SK-N-SH (cell line): ENCODE measurements around the gene ZNF785. TPM values are rescaled to one million over a fixed set of nuclear protein-coding genes. Genes with fewer than 3 reads are reported as not detected.

Source experiments
- CTCF ChIA-PET: fragments of 300-600, 350-600 bp; formaldehyde crosslinking; extraction: SDS; loops from one replicate; lab custom pipeline; 2021; lab: Yijun Ruan, JAX
- POLR2A ChIA-PET: fragments of 350-600 bp; sonication (Branson Sonifier 250); formaldehyde crosslinking; extraction: SDS; loops from one replicate; lab custom pipeline; 2020; ENCODE audit warnings: antibody characterized with exemption, inconsistent platforms; lab: Yijun Ruan, JAX
- DNase-seq: peaks from one replicate; pipeline ENCODE4 v3.0.0; 2012
- H2AFZ ChIP-seq: fragments of 200-600 bp; sonication (generic); 2 replicates; pipeline ENCODE4 v1.8.1; 2016; ENCODE audit warnings: antibody characterized with exemption, mild to moderate bottlenecking, low read depth
- H3F3A ChIP-seq: fragments of 200-600 bp; sonication (generic); replicated peaks from 2 replicates; pipeline ENCODE3; 2016; ENCODE audit warnings: antibody characterized with exemption, mild to moderate bottlenecking; ENCODE audit not compliant: insufficient read depth
- H3K27ac ChIP-seq, 2 experiments: fragments of 200-500 bp in 1 of 2; fragments of 200-600 bp in 1 of 2; sonication (Bioruptor generic) in 1 of 2; sonication (generic), shearing (Covaris generic) in 1 of 2; 2 replicates each; pipeline versions ENCODE4 v1.5.1 to v1.6.1; 2014 to 2016; ENCODE audit warnings: low read depth in 2 of 2, inconsistent platforms in 1 of 2, low read length in 1 of 2, mild to moderate bottlenecking in 1 of 2, mixed read lengths in 1 of 2
- H3K27me3 ChIP-seq: fragments of 200-600 bp; sonication (generic), shearing (Covaris generic); 2 replicates; pipeline ENCODE4 v1.6.1; 2016; ENCODE audit warnings: mixed run types; ENCODE audit not compliant: insufficient read depth
- H3K36me3 ChIP-seq, 2 experiments: fragments of 200-500 bp in 1 of 2; fragments of 200-600 bp in 1 of 2; sonication (Bioruptor generic) in 1 of 2; sonication (generic) in 1 of 2; replicated peaks in 1 of 2; 2 replicates each; pipeline versions ENCODE3 to v1.5.1; 2014 to 2016; ENCODE audit warnings: low read length in 1 of 2, mild to moderate bottlenecking in 1 of 2; ENCODE audit not compliant: insufficient read depth in 2 of 2, control insufficient read depth in 1 of 2
- H3K4me1 ChIP-seq, 2 experiments: fragments of 200-500 bp in 1 of 2; fragments of 200-600 bp in 1 of 2; sonication (Bioruptor generic) in 1 of 2; sonication (generic), shearing (Covaris generic) in 1 of 2; 2 replicates each; pipeline versions ENCODE4 v1.5.1 to v1.6.1; 2014 to 2016; ENCODE audit warnings: low read depth in 1 of 2, low read length in 1 of 2, mixed run types in 1 of 2; ENCODE audit not compliant: insufficient read depth in 2 of 2, control insufficient read depth in 1 of 2
- H3K4me2 ChIP-seq: fragments of 200-600 bp; sonication (generic), shearing (Covaris generic); 2 replicates; pipeline ENCODE4 v1.6.1; 2017; ENCODE audit warnings: mixed run types
- H3K4me3 ChIP-seq, 2 experiments: fragments of 200-500 bp in 1 of 2; fragments of 200-600 bp in 1 of 2; sonication (Bioruptor generic) in 1 of 2; sonication (generic), shearing (Covaris generic) in 1 of 2; 2 replicates each; pipeline versions ENCODE4 v1.5.1 to v1.8.1; 2014 to 2016; ENCODE audit warnings: low read depth in 2 of 2, inconsistent platforms in 1 of 2, low read length in 1 of 2, mild to moderate bottlenecking in 1 of 2, mixed read lengths in 1 of 2, moderate library complexity in 1 of 2
- H3K79me2 ChIP-seq: fragments of 200-600 bp; sonication (generic); 2 replicates; pipeline ENCODE4 v1.8.1; 2017; ENCODE audit warnings: mild to moderate bottlenecking; ENCODE audit not compliant: insufficient read depth
- H3K9ac ChIP-seq: fragments of 200-600 bp; sonication (generic); 2 replicates; pipeline ENCODE4 v1.6.1; 2017; ENCODE audit warnings: mixed run types
- H3K9me2 ChIP-seq: fragments of 200-600 bp; sonication (generic); 2 replicates; pipeline ENCODE4 v1.6.1; 2017; ENCODE audit warnings: mixed run types
- H3K9me3 ChIP-seq: fragments of 200-600 bp; sonication (generic); 2 replicates; pipeline ENCODE4 v1.6.1; 2017; ENCODE audit warnings: mixed run types, mild to moderate bottlenecking, moderate library complexity
- H4K20me1 ChIP-seq: fragments of 200-600 bp; sonication (generic); 2 replicates; pipeline ENCODE4 v1.6.1; 2017; ENCODE audit warnings: mild to moderate bottlenecking, mixed run types; ENCODE audit not compliant: insufficient read depth
- CHD2 ChIP-seq: fragments of 150-350 bp; IDR thresholded peaks from 2 replicates; pipeline ENCODE4 v1.6.1; 2018; ENCODE audit warnings: low read length; ENCODE audit not compliant: partially characterized antibody
- ELF1 ChIP-seq: IDR thresholded peaks from 2 replicates; pipeline ENCODE4 v1.4.0; 2012
- FOXM1 ChIP-seq: IDR thresholded peaks from 2 replicates; pipeline ENCODE4 v1.4.0; 2012; ENCODE audit warnings: low read depth, mild to moderate bottlenecking
- GABPA ChIP-seq: IDR thresholded peaks from 2 replicates; pipeline ENCODE4 v1.4.0; 2012; ENCODE audit warnings: low read depth, mild to moderate bottlenecking
- GATA2 ChIP-seq: sonication (generic); formaldehyde crosslinking; IDR thresholded peaks from 2 replicates; pipeline ENCODE4 v1.5.0; 2020; ENCODE audit warnings: mild to moderate bottlenecking, missing genetic modification reagents
- JUND ChIP-seq: IDR thresholded peaks from 2 replicates; pipeline ENCODE4 v1.4.0; 2012
- MEF2A ChIP-seq: IDR thresholded peaks from 2 replicates; pipeline ENCODE4 v1.4.0; 2012; ENCODE audit warnings: low read depth, borderline replicate concordance
- MXI1 ChIP-seq: IDR thresholded peaks from 2 replicates; pipeline ENCODE4 v1.6.1; 2012; ENCODE audit warnings: mild to moderate bottlenecking, low read depth, low read length, improper control_type of control experiment
- POLR2AphosphoS5 ChIP-seq: IDR thresholded peaks from 2 replicates; pipeline ENCODE4 v1.6.1; 2012; ENCODE audit warnings: low read depth, low read length
- RAD21 ChIP-seq: IDR thresholded peaks from 2 replicates; pipeline ENCODE4 v1.6.1; 2012; ENCODE audit warnings: mild to moderate bottlenecking, low read length
- RFX5 ChIP-seq: IDR thresholded peaks from 2 replicates; pipeline ENCODE4 v1.6.1; 2012; ENCODE audit warnings: mild to moderate bottlenecking, improper control_type of control experiment, low read length
- RXRA ChIP-seq: IDR thresholded peaks from 2 replicates; pipeline ENCODE4 v1.4.0; 2012; ENCODE audit warnings: low read depth, mild to moderate bottlenecking, borderline replicate concordance
- SMC3 ChIP-seq: IDR thresholded peaks from 2 replicates; pipeline ENCODE4 v1.6.1; 2012; ENCODE audit warnings: low read depth, low read length, improper control_type of control experiment
- TAF1 ChIP-seq: IDR thresholded peaks from 2 replicates; pipeline ENCODE4 v1.6.1; 2012; ENCODE audit warnings: low read depth, mild to moderate bottlenecking, low read length, moderate library complexity, borderline replicate concordance
- TEAD4 ChIP-seq: IDR thresholded peaks from 2 replicates; pipeline ENCODE4 v1.4.0; 2012; ENCODE audit warnings: mild to moderate bottlenecking, borderline replicate concordance; ENCODE audit not compliant: insufficient read depth
- WGBS: methylation state at CpG from one replicate; pipeline ENCODE4 v1.1.6; 2017; ENCODE audit warnings: low lambda C conversion rate; 5-methylcytosine and 5-hydroxymethylcytosine counted together
- polyA plus RNA-seq, 3 experiments: library from polyadenylated mRNA; depleted of rRNA; stranded (reverse); fragments of >200 nt; gene quantifications; 2 replicates each; pipeline ENCODE4 v1.2.3, GENCODE V29; 2012
- TF ChIP-seq, protein P1 (sequence below): fragments of 150-350 bp; IDR thresholded peaks from 2 replicates; pipeline ENCODE4 v1.6.1; 2016; ENCODE audit warnings: mild to moderate bottlenecking, low read depth, low read length
- TF ChIP-seq, protein P2 (sequence below): fragments of 200-600 bp; sonication (generic); IDR thresholded peaks from 2 replicates; pipeline ENCODE4 v1.6.1; 2017; ENCODE audit warnings: antibody characterized with exemption, mild to moderate bottlenecking, moderate library complexity

The ZNF785 gene
- polyA plus RNA-seq, 1 of the 3 experiments (the other 2 are of a cell fraction) = 8.8 TPM

DNA sequence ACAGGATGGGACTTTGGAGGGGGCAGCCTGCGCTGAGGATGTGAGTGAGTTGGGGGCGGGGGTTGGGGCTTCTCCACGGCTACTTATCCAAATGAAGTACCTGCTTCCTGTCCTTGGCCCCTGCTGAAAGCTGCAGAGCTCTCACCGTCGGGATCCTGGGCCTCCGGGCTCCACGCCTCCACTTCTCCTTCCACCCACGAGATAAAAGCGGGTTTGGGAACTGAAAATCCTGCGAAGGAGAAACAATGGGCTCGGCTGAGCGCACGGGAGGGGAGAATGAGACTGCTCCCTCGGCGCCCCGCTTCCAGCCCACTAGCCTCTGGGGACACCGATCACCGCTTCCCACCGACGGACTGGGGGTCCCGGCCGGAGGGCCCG, 486 bp downstream of the ZNF785 start:
- H3K36me3 ChIP-seq = peaks cover 7 to 16% of the 10 kb centered on the region in 2 experiments
- no peaks in the 10 kb centered on the region for H3F3A ChIP-seq
- H3K9ac ChIP-seq = peak overlapping the region; percentile 89
- TF ChIP-seq RXRA (no peak), TAF1 (peak; percentile 40; the same call in 1 of the 2 replicates)
- POLR2A ChIA-PET = interaction anchor here (0.7 to 3.0 kb wide), 6 partner anchors 8 to 155 kb away, joined by 3 to 23 read pairs (median 4); partner anchors contain the start of genes DCTPP1, ZNF688 and ZNF689
- H3K9me3 ChIP-seq = no peaks in the 10 kb centered on the region
- H3K79me2 ChIP-seq = peaks cover 63% of the 10 kb centered on the region
- CTCF ChIA-PET = interaction anchor here (1.1 to 4.0 kb wide), 7 partner anchors 8 to 49 kb away, joined by 3 to 18 read pairs (median 5); partner anchors contain the start of gene ZNF689
- DNase-seq = peak; percentile 64
- no peaks in the 10 kb centered on the region for H3K9me2 ChIP-seq
- no peaks in the 10 kb centered on the region for H4K20me1 ChIP-seq
- H3K4me2 ChIP-seq = peak overlapping the region; percentile 93
- H2AFZ ChIP-seq = peak overlapping the region; percentile 94
- H3K4me3 ChIP-seq = peak overlapping the region; percentile 67 to 86
- peaks cover 0 to 4% of the 10 kb centered on the region in 2 experiments; a peak in 1 of 4 replicates for H3K4me1 ChIP-seq
- WGBS = 49% methylated on average over 17 of the region's 23 CpGs
- H3K27ac ChIP-seq = peak overlapping the region; percentile 87
- no peaks in the 10 kb centered on the region for H3K27me3 ChIP-seq

DNA sequence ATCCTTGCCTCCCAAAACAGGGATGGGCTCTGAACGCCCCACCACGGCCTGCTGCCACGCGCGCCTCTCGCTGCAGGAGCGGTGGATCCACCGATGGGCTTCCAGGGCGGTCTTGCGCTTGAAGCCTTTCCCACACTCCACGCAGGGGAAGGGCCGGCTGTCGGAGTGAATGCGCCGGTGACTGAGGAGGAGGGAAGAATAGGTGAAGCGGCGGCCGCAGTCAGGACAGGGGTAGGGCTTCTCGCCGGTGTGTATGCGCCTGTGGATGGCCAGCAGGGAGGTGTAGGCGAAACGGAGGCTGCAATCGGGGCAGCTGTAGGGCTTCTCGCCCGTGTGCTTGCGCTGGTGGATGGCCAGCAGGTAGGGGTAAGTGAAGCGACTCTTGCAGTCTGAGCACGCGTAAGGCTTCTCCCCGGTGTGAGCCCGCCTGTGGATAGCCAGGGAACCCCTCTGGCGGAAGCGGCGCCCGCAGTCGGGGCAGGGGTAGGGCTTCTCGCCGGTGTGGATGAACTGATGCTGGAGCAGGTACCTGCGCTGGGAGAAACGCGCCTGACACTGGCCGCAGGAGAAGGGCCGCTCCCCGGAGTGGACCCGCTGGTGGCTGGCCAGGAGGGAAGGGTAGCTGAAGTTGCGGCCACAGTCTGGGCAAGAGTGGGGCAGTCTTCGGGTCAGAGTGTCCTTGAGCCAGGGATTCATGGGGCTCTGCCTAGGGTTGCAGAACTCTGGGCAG, 2.7 kb downstream of the ZNF785 start:
- H3K9me2 ChIP-seq = no peaks in the 10 kb centered on the region
- H3K4me3 ChIP-seq = no peak overlapping the region
- no peaks in the 10 kb centered on the region for H3K27me3 ChIP-seq
- H3K9me3 ChIP-seq = no peaks in the 10 kb centered on the region
- peaks cover 62% of the 10 kb centered on the region for H3K79me2 ChIP-seq
- no peak for DNase-seq
- H4K20me1 ChIP-seq = no peaks in the 10 kb centered on the region
- peaks cover 0 to 4% of the 10 kb centered on the region in 2 experiments; a peak in 1 of 4 replicates for H3K4me1 ChIP-seq
- H2AFZ ChIP-seq = no peak overlapping the region
- TF ChIP-seq, protein P1, sequence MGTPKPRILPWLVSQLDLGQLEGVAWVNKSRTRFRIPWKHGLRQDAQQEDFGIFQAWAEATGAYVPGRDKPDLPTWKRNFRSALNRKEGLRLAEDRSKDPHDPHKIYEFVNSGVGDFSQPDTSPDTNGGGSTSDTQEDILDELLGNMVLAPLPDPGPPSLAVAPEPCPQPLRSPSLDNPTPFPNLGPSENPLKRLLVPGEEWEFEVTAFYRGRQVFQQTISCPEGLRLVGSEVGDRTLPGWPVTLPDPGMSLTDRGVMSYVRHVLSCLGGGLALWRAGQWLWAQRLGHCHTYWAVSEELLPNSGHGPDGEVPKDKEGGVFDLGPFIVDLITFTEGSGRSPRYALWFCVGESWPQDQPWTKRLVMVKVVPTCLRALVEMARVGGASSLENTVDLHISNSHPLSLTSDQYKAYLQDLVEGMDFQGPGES = no peak
- TF ChIP-seq RXRA (no peak), TAF1 (no peak), RFX5 (no peak), GATA2 (CRISPR knock-in tag) (no peak), JUND (no peak), SMC3 (no peak), MXI1 (no peak), GABPA (no peak), POLR2AphosphoS5 (no peak), FOXM1 (no peak), MEF2A (no peak), TEAD4 (no peak), CHD2 (no peak), ELF1 (no peak), RAD21 (no peak)
- TF ChIP-seq, protein P2, sequence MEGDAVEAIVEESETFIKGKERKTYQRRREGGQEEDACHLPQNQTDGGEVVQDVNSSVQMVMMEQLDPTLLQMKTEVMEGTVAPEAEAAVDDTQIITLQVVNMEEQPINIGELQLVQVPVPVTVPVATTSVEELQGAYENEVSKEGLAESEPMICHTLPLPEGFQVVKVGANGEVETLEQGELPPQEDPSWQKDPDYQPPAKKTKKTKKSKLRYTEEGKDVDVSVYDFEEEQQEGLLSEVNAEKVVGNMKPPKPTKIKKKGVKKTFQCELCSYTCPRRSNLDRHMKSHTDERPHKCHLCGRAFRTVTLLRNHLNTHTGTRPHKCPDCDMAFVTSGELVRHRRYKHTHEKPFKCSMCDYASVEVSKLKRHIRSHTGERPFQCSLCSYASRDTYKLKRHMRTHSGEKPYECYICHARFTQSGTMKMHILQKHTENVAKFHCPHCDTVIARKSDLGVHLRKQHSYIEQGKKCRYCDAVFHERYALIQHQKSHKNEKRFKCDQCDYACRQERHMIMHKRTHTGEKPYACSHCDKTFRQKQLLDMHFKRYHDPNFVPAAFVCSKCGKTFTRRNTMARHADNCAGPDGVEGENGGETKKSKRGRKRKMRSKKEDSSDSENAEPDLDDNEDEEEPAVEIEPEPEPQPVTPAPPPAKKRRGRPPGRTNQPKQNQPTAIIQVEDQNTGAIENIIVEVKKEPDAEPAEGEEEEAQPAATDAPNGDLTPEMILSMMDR = no peak
- TF ChIP-seq, all 33 proteins: peak for 0
- Histone ChIP-seq H3K36me3 (peaks cover 11 to 16% of the 10 kb centered on the region in 2 experiments), H3K9ac (no peak overlapping the region), H3F3A (no peaks in the 10 kb centered on the region), H3K4me2 (no peak overlapping the region), H3K27ac (no peak overlapping the region)
- WGBS = 98% methylated on average over 43 of the region's 48 CpGs
- POLR2A ChIA-PET = interaction anchor here (0.8 kb wide), 1 partner anchor 24 kb away, joined by 3 read pairs; the partner anchor contains the start of gene ZNF764
- CTCF ChIA-PET = no interaction called here
